Islet of Langerhans (tissue), 1 donor: ENCODE measurements around the gene KLHL11.
"Not testable (repeated sequence)": the region's sequence is repeated elsewhere in the genome, so short reads cannot be mapped to it uniquely, and the experiment has no call there.

Source experiments
- FAIRE-seq: peaks from one replicate; lab custom pipeline; 2011; peaks lifted over from hg19 to GRCh38; lab: Jason Lieb, UNC

The KLHL11 gene

GRCh38 chr17:41885733-41886132 lies 20.5 kb upstream of the KLHL11 start:
- no peak for FAIRE-seq

- FAIRE-seq = no peak
Measured at GRCh38 chr17:41882756-41883155, 17.5 kb upstream of the KLHL11 start.

GRCh38 chr17:41880130-41880529 lies 14.9 kb upstream of the KLHL11 start:
- no peak for FAIRE-seq

- FAIRE-seq = not testable (repeated sequence)
Measured at GRCh38 chr17:41874293-41874670, 9.1 kb upstream of the KLHL11 start.

- no peak for FAIRE-seq
Measured at GRCh38 chr17:41873559-41874292, 8.5 kb upstream of the KLHL11 start.

GRCh38 chr17:41871789-41872188 lies 6.6 kb upstream of the KLHL11 start:
- FAIRE-seq = no peak

- no peak for FAIRE-seq
Measured at GRCh38 chr17:41870627-41871026, 5.4 kb upstream of the KLHL11 start.

- FAIRE-seq = no peak
Measured at GRCh38 chr17:41870097-41870496, 4.9 kb upstream of the KLHL11 start.

- no peak for FAIRE-seq
Measured at GRCh38 chr17:41869426-41869825, 4.2 kb upstream of the KLHL11 start.

GRCh38 chr17:41868568-41868967 lies 3.3 kb upstream of the KLHL11 start:
- no peak for FAIRE-seq

- FAIRE-seq = no peak
Measured at GRCh38 chr17:41865596-41865893, 322 bp upstream of the KLHL11 start.

GRCh38 chr17:41864498-41864835 lies 756 bp downstream of the KLHL11 start:
- FAIRE-seq = no peak

GRCh38 chr17:41863074-41863848 lies 2.0 kb downstream of the KLHL11 start:
- no peak for FAIRE-seq

- FAIRE-seq = no peak
Measured at GRCh38 chr17:41860254-41860931, 4.8 kb downstream of the KLHL11 start.

- not testable (repeated sequence) for FAIRE-seq
Measured at GRCh38 chr17:41851382-41851781, 13.8 kb downstream of the KLHL11 start.

GRCh38 chr17:41849251-41849990 lies 15.8 kb downstream of the KLHL11 start:
- FAIRE-seq = no peak

- FAIRE-seq = no peak
Measured at GRCh38 chr17:41848788-41849187, 16.4 kb downstream of the KLHL11 start.

GRCh38 chr17:41844971-41845370 lies 20.3 kb downstream of the KLHL11 start:
- no peak for FAIRE-seq

GRCh38 chr17:41840781-41841180 lies 24.4 kb downstream of the KLHL11 start:
- FAIRE-seq = not testable (repeated sequence)

- FAIRE-seq = not testable (repeated sequence)
Measured at GRCh38 chr17:41839448-41839847, 25.8 kb downstream of the KLHL11 start.

- FAIRE-seq = no peak
Measured at GRCh38 chr17:41837761-41838538, 27.3 kb downstream of the KLHL11 start, which contains the start of gene KLHL10. Gene KLHL10 (plus strand): TSS chr17:41837825. CDS start chr17:41837933, 108 bp downstream.
